Keratinocyte (primary cell): Measurements from ENCODE around the gene KAT5.

Source experiments
- EZH2 ChIP-seq: IDR thresholded peaks from one replicate; pipeline ENCODE4 v1.6.1; 2012; ENCODE audit warnings: inconsistent platforms, mild to moderate bottlenecking, low read length, moderate library complexity
- TF ChIP-seq, protein P1 (sequence below), 3 experiments: IDR thresholded peaks in 1 of 3; conservative IDR thresholded peaks in 1 of 3; optimal IDR thresholded peaks in 1 of 3; 2 replicates in 2 of 3; 3 replicates in 1 of 3; pipeline versions ENCODE3 to v1.5.1; 2011; ENCODE audit warnings: low read length in 3 of 3, mild to moderate bottlenecking in 3 of 3, moderate library complexity in 2 of 3, control low read depth in 1 of 3, inconsistent platforms in 1 of 3; ENCODE audit not compliant: insufficient read depth in 2 of 3; ENCODE audit errors: extremely low read depth in 1 of 3

GRCh38 chr11:65764434-65764833 lies 52.4 kb downstream of the KAT5 start:
- TF ChIP-seq, protein P1, sequence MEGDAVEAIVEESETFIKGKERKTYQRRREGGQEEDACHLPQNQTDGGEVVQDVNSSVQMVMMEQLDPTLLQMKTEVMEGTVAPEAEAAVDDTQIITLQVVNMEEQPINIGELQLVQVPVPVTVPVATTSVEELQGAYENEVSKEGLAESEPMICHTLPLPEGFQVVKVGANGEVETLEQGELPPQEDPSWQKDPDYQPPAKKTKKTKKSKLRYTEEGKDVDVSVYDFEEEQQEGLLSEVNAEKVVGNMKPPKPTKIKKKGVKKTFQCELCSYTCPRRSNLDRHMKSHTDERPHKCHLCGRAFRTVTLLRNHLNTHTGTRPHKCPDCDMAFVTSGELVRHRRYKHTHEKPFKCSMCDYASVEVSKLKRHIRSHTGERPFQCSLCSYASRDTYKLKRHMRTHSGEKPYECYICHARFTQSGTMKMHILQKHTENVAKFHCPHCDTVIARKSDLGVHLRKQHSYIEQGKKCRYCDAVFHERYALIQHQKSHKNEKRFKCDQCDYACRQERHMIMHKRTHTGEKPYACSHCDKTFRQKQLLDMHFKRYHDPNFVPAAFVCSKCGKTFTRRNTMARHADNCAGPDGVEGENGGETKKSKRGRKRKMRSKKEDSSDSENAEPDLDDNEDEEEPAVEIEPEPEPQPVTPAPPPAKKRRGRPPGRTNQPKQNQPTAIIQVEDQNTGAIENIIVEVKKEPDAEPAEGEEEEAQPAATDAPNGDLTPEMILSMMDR (optimal IDR thresholded peaks at IDR 0.05 in 1 of 3, IDR thresholded peaks at IDR 0.05 in 1 of 3, conservative IDR thresholded peaks at IDR 0.05 in 1 of 3; ENCODE audit: extremely low read depth in 1 of 3, insufficient read depth in 2 of 3, low read length in 3 of 3), result no peak
- TF ChIP-seq EZH2, result no peak
